Vagina (tissue), 2 donors: ENCODE data around the gene LCMT1.

Source experiments
- CTCF ChIP-seq, 3 experiments: fragments of 450-650 bp in 2 of 3; fragments of 200-600 bp in 1 of 3; sonication (generic) in 1 of 3; IDR thresholded peaks; one replicate each; pipeline ENCODE4 v1.5.1; 2017 to 2019; ENCODE audit warnings: antibody characterized with exemption in 3 of 3, mild to moderate bottlenecking in 2 of 3, moderate library complexity in 2 of 3
- POLR2A ChIP-seq, 2 donors: fragments of 450-650 bp; IDR thresholded peaks; one replicate each; pipeline ENCODE4 v1.6.1; 2017; ENCODE audit warnings: antibody characterized with exemption in 2 of 2, mild to moderate bottlenecking in 2 of 2, moderate library complexity in 2 of 2
- POLR2AphosphoS5 ChIP-seq, 2 donors: sonication (generic); formaldehyde crosslinking; IDR thresholded peaks; one replicate each; pipeline ENCODE4 v1.9.0; 2017; ENCODE audit warnings: antibody characterized with exemption in 2 of 2, mild to moderate bottlenecking in 2 of 2, low read depth in 1 of 2; ENCODE audit not compliant: insufficient read depth in 1 of 2

DNA sequence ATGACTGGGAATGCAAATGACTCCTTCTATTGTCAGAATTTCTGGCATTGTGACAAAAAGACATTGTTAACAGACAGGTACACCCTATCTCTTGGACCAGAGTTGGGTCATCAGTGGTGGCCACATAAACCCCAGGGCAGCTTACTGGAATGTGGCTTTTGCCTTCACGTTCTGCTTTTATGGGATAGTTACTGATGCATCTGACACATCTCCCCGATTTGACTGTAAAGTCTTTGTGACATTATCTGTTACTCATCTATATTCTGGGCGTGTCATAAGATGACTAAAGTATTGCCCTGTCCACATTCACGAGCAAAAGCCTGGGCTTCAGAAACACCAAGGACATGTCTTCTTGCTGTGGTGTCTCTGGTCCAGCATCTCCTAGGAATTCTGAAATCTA is 86.5 kb downstream of the LCMT1 start:
- no peak for TF ChIP-seq CTCF (IDR thresholded peaks at IDR 0.05)
- no peak for TF ChIP-seq POLR2AphosphoS5 (IDR thresholded peaks at IDR 0.05; ENCODE audit: insufficient read depth in 1 of 2, low read depth in 1 of 2)
- TF ChIP-seq POLR2A (IDR thresholded peaks at IDR 0.05), result no peak
